Heart left ventricle (tissue), 13 donors: ENCODE results near the gene SPPL2B.

Experiments
- CTCF ChIP-seq, 12 donors: fragments of 200-600 bp; sonication (generic) in 4 of 12; IDR thresholded peaks; one replicate each; pipeline versions ENCODE4 v1.5.0 to v1.8.0; 2018 to 2022; ENCODE audit warnings: antibody characterized with exemption in 12 of 12, mild to moderate bottlenecking in 5 of 12
- POLR2A ChIP-seq, 2 donors: fragments of 450-650 bp; IDR thresholded peaks; one replicate each; pipeline ENCODE4 v1.6.1; 2017; ENCODE audit warnings: antibody characterized with exemption in 2 of 2, mild to moderate bottlenecking in 2 of 2, moderate library complexity in 2 of 2
- donor health status: ischemic (EF 13 %, LVEDD 7.1; RV severe dilation, severe dysfunction).
- donor health status: DM: no; HTN: yes; CAD: no.
- donor health status: DM: no; HTN: no; CAD: no.
- donor health status: ischemic (EF 25% LVEDD 6.9; RV normal size, moderate dysfunction).
- donor health status: ischemic (EF 25% LVEDD 5.7; RV mildly dilated, moderate dysfunction).
- donor health status: ischemic (EF 35%, LVEDD 5.7; RV mildly dilated, moderate dysfunction).
- donor health status: nonischemic (EF 11% LVEDD 7.7; RV severe dilation, severe dysfunction).
- donor health status: DM: yes; HTN: yes; CAD: no.
- donor health status: PGD.
- donor health status: ischemic (EF 29% LVEDD 5.4; RV normal size, mild dysfunction).
- donor health status: nonischemic (EF 23%, LVEDD 6.1; RV moderate dilation, normal function).

GRCh38 chr19:2287585-2288337 lies 40.7 kb upstream of the SPPL2B start:
- no peak for TF ChIP-seq CTCF (IDR thresholded peaks at IDR 0.05)
- no peak for TF ChIP-seq POLR2A (IDR thresholded peaks at IDR 0.05)
